ENCODE results near the gene CTSF. TPM values are rescaled to one million over a fixed set of nuclear protein-coding genes. Genes with fewer than 3 reads are reported as not detected.

CTSF gene
- total and polyA plus RNA-seq, 2 of the 13 experiments (the other 11 are each of a cell fraction or from before 2014, with no cell fraction given) = not detected

- TF ChIP-seq ZNF879 (CRISPR knock-in tag; IDR thresholded peaks at IDR 0.05) (no peak), ZBTB39 (CRISPR knock-in tag; IDR thresholded peaks at IDR 0.05) (no peak), GATA4 (IDR thresholded peaks at IDR 0.05; ENCODE audit: borderline replicate concordance, low read depth) (peak; percentile 91), ZNF407 (CRISPR knock-in tag; IDR thresholded peaks at IDR 0.05; ENCODE audit: not compliant biosample characterization) (peak; percentile 44), SKIL (CRISPR knock-in tag; IDR thresholded peaks at IDR 0.05; ENCODE audit: borderline replicate concordance) (0 out of 2 replicates have a peak, but pooled peaks have one; percentile 23), DR1 (CRISPR knock-in tag; IDR thresholded peaks at IDR 0.05) (peak; percentile 72), BORCS8-MEF2B (CRISPR knock-in tag; IDR thresholded peaks at IDR 0.05) (peak; percentile 94), ZNF547 (CRISPR knock-in tag; IDR thresholded peaks at IDR 0.05) (peak; percentile 60), ISX (CRISPR knock-in tag; conservative IDR thresholded peaks at IDR 0.05) (no peak), SP5 (CRISPR knock-in tag; IDR thresholded peaks at IDR 0.05; ENCODE audit: borderline replicate concordance, low read depth) (peak; percentile 7; the same call in 1 of the 2 replicates), DNMT1 (CRISPR knock-in tag; IDR thresholded peaks at IDR 0.05) (no peak), MXI1 (IDR thresholded peaks at IDR 0.05; ENCODE audit: borderline replicate concordance, low read depth, low read length) (peak; percentile 85; the same call in 1 of the 3 replicates), PHF8 (CRISPR knock-in tag; IDR thresholded peaks at IDR 0.05) (peak; percentile 92)
These were observed 24.3 kb upstream of the CTSF start, which contains the start of the genes CCDC87 and CCS (continued) for GRCh38 chr11:66592457-66593302.
